Measurements from ENCODE around the gene NKX3-2.

GRCh38 chr4:13588954-13589353 is 44.6 kb upstream of the NKX3-2 start:
- TF ChIP-seq CTCF (conservative IDR thresholded peaks at IDR 0.05 in 1 of 2, IDR thresholded peaks at IDR 0.05 in 1 of 2; ENCODE audit: extremely low read depth in 1 of 2, insufficient read depth in 1 of 2, low read depth in 1 of 2, low read length in 2 of 2) (no peak), EZH2 (IDR thresholded peaks at IDR 0.05; ENCODE audit: borderline replicate concordance, low read length) (no peak)

Measured in mammary epithelial cell (primary cell).